Panc1 (cell line): Measurements from ENCODE around the gene TMEM132C. TPM values are rescaled to one million over a fixed set of nuclear protein-coding genes. Genes with fewer than 3 reads are reported as not detected.

Source experiments
- ATAC-seq: fragments of 200-7000 bp; cut with Tn5 transposase; 2 replicates; pipeline ENCODE4 v1.9.1; 2020; ENCODE audit warnings: mild to moderate bottlenecking, moderate library complexity
- BruUV-seq: library from RNA; stranded (reverse); fragments of 400-500 nt; replicated peaks from 2 replicates; lab custom pipeline; 2021; lab: Mats Ljungman, UMichigan
- CTCF ChIA-PET: fragments of 300-600 bp; sonication (Branson Sonifier 250); formaldehyde crosslinking; loops from one replicate; lab custom pipeline; 2022; ENCODE audit warnings: antibody characterized with exemption; lab: Charles Lee
- POLR2A ChIA-PET: fragments of 300-600 bp; sonication (Branson Sonifier 250); formaldehyde crosslinking; loops from one replicate; lab custom pipeline; 2022; ENCODE audit warnings: antibody characterized with exemption; lab: Charles Lee
- DNase-seq: peaks from one replicate; pipeline ENCODE4 v3.0.0-alpha.2; 2010; ENCODE audit warnings: low read depth, low spot score
- H3K27ac ChIP-seq: 2 replicates; pipeline ENCODE4 v1.5.1; 2011; ENCODE audit warnings: mild to moderate bottlenecking, low read length, inconsistent platforms
- H3K27me3 ChIP-seq: fragments of 200-500 bp; sonication (Bioruptor generic); 2 replicates; pipeline ENCODE4 v1.6.0; 2014; ENCODE audit warnings: low read length, inconsistent platforms; ENCODE audit not compliant: control insufficient read depth, insufficient read depth
- H3K36me3 ChIP-seq: fragments of 200-500 bp; sonication (Bioruptor generic); 2 replicates; pipeline ENCODE4 v1.5.1; 2014; ENCODE audit warnings: inconsistent platforms, mild to moderate bottlenecking, low read length, moderate library complexity; ENCODE audit not compliant: control insufficient read depth, insufficient read depth
- H3K4me1 ChIP-seq: 2 replicates; pipeline ENCODE4 v1.5.1; 2011; ENCODE audit warnings: inconsistent platforms, mild to moderate bottlenecking, low read length, moderate library complexity; ENCODE audit not compliant: control insufficient read depth, insufficient read depth
- H3K4me3 ChIP-seq, 2 experiments: 2 replicates each; pipeline ENCODE4 v1.5.1; 2011 to 2012; ENCODE audit warnings: low read depth in 2 of 2, low read length in 2 of 2, mild to moderate bottlenecking in 2 of 2, inconsistent platforms in 1 of 2, moderate library complexity in 1 of 2
- H3K9me3 ChIP-seq: fragments of 200-500 bp; sonication (Bioruptor generic); 2 replicates; pipeline ENCODE4 v1.5.1; 2014; ENCODE audit warnings: low read depth, mild to moderate bottlenecking, inconsistent platforms, low read length, moderate library complexity; ENCODE audit not compliant: control insufficient read depth, insufficient read depth
- CTCF ChIP-seq: fragments of 450-650 bp; IDR thresholded peaks from 2 replicates; pipeline ENCODE4 v1.5.1; 2017; ENCODE audit warnings: mild to moderate bottlenecking
- POLR2AphosphoS5 ChIP-seq: IDR thresholded peaks from 2 replicates; pipeline ENCODE4 v1.6.1; 2012; ENCODE audit warnings: mild to moderate bottlenecking, low read depth, low read length, moderate library complexity
- SIN3A ChIP-seq: IDR thresholded peaks from 2 replicates; pipeline ENCODE4 v1.6.1; 2012; ENCODE audit warnings: low read depth, mild to moderate bottlenecking, low read length, moderate library complexity, borderline replicate concordance; ENCODE audit not compliant: insufficient read depth
- TCF7L2 ChIP-seq: IDR thresholded peaks from 2 replicates; pipeline ENCODE4 v1.6.1; 2011; ENCODE audit warnings: mild to moderate bottlenecking, low read depth, low read length, inconsistent platforms
- in situ Hi-C: cut with HindIII; loops from 2 replicates; pipeline ENCODE4 v1.10.0; 2016; ENCODE audit warnings: low sequenced_read_pairs, low pct_unique_long_range_greater_than_20kb
- intact Hi-C: fragments of 100-400 bp; cut with micrococcal nuclease; formaldehyde crosslinking; loops from one replicate; pipeline ENCODE4 v1.10.0; 2022; ENCODE audit not compliant: unreplicated experiment
- total RNA-seq: library from RNA; stranded (reverse); gene quantifications from one replicate; pipeline ENCODE4 v1.2.1, GENCODE V29; 2021; ENCODE audit not compliant: unreplicated experiment
- TF ChIP-seq, protein P1 (sequence below), 2 experiments: IDR thresholded peaks; 2 replicates each; pipeline ENCODE4 v1.6.1; 2011 to 2012; ENCODE audit warnings: low read depth in 2 of 2, control low read depth in 1 of 2, low read length in 1 of 2, mild to moderate bottlenecking in 1 of 2, moderate library complexity in 1 of 2; ENCODE audit not compliant: insufficient read depth in 1 of 2

Gene TMEM132C
- total RNA-seq, 1 experiment from 2014 or later, result not detected

- no TSS peak for BruUV-seq
- Histone ChIP-seq H3K9me3 (no peaks in the 10 kb centered on the region), H3K4me3 (no peak overlapping the region), H3K4me1 (no peaks in the 10 kb centered on the region), H3K27ac (no peak overlapping the region), H3K27me3 (no peaks in the 10 kb centered on the region; the same call in 1 of the 2 replicates), H3K36me3 (no peaks in the 10 kb centered on the region)
- DNase-seq, result no peak
- intact Hi-C loops, result no loop called here
- no peak for ATAC-seq
- in situ Hi-C loops, result no loop called here
- ChIA-PET POLR2A (no interaction called here), CTCF (no interaction called here)
- TF ChIP-seq TCF7L2 (no peak), POLR2AphosphoS5 (no peak), CTCF (no peak), SIN3A (no peak)
- TF ChIP-seq, protein P1, sequence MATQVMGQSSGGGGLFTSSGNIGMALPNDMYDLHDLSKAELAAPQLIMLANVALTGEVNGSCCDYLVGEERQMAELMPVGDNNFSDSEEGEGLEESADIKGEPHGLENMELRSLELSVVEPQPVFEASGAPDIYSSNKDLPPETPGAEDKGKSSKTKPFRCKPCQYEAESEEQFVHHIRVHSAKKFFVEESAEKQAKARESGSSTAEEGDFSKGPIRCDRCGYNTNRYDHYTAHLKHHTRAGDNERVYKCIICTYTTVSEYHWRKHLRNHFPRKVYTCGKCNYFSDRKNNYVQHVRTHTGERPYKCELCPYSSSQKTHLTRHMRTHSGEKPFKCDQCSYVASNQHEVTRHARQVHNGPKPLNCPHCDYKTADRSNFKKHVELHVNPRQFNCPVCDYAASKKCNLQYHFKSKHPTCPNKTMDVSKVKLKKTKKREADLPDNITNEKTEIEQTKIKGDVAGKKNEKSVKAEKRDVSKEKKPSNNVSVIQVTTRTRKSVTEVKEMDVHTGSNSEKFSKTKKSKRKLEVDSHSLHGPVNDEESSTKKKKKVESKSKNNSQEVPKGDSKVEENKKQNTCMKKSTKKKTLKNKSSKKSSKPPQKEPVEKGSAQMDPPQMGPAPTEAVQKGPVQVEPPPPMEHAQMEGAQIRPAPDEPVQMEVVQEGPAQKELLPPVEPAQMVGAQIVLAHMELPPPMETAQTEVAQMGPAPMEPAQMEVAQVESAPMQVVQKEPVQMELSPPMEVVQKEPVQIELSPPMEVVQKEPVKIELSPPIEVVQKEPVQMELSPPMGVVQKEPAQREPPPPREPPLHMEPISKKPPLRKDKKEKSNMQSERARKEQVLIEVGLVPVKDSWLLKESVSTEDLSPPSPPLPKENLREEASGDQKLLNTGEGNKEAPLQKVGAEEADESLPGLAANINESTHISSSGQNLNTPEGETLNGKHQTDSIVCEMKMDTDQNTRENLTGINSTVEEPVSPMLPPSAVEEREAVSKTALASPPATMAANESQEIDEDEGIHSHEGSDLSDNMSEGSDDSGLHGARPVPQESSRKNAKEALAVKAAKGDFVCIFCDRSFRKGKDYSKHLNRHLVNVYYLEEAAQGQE (IDR thresholded peaks at IDR 0.05; ENCODE audit: insufficient read depth in 1 of 2, low read depth in 2 of 2, low read length in 1 of 2), result no peak
Measured at GRCh38 chr12:128729628-128730121, 462.7 kb downstream of the TMEM132C start.

- Histone ChIP-seq H3K36me3 (no peaks in the 10 kb centered on the region), H3K9me3 (no peaks in the 10 kb centered on the region), H3K4me3 (no peak overlapping the region), H3K4me1 (no peaks in the 10 kb centered on the region), H3K27ac (no peak overlapping the region), H3K27me3 (no peaks in the 10 kb centered on the region; the same call in 1 of the 2 replicates)
- in situ Hi-C loops, result no loop called here
- BruUV-seq, result no TSS peak
- DNase-seq (no peak), ATAC-seq (no peak)
- POLR2A ChIA-PET, result no interaction called here
- intact Hi-C loops, result no loop called here
- TF ChIP-seq, protein P1 (IDR thresholded peaks at IDR 0.05; ENCODE audit: insufficient read depth in 1 of 2, low read depth in 2 of 2, low read length in 1 of 2), result no peak
- no peak for TF ChIP-seq CTCF
- no peak for TF ChIP-seq SIN3A
- TF ChIP-seq TCF7L2, result no peak
- TF ChIP-seq POLR2AphosphoS5, result no peak
- CTCF ChIA-PET, result no interaction called here
Measured at GRCh38 chr12:128734371-128734770, 467.4 kb downstream of the TMEM132C start.
